GM12872 (cell line): ENCODE data around the gene FAM98B.

Experiments
- TF ChIP-seq, protein P1 (sequence below): IDR thresholded peaks from 3 replicates; pipeline ENCODE4 v1.5.1; 2011; ENCODE audit warnings: low read depth, mild to moderate bottlenecking, low read length, moderate library complexity; ENCODE audit not compliant: insufficient read depth

FAM98B gene

DNA sequence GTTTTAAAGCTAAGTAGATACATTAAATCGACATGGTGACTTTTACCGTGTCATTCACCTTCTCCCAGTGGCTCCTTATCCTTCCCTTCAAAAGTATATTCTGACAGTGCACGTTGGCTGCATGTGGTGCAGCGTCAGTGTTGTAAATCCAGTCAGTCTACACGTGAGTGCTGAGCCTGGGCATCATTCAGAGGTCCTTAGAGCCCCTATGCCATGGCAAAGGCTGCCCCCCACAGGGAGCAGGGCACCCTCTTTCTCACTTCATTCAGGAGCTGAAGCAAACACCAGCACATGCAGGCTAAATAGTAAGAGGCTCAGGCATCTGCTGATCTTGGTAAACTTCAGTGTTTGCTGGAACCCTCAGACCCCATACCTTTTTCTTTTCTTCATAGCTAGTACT is 67.4 kb downstream of the FAM98B start:
- TF ChIP-seq, protein P1, sequence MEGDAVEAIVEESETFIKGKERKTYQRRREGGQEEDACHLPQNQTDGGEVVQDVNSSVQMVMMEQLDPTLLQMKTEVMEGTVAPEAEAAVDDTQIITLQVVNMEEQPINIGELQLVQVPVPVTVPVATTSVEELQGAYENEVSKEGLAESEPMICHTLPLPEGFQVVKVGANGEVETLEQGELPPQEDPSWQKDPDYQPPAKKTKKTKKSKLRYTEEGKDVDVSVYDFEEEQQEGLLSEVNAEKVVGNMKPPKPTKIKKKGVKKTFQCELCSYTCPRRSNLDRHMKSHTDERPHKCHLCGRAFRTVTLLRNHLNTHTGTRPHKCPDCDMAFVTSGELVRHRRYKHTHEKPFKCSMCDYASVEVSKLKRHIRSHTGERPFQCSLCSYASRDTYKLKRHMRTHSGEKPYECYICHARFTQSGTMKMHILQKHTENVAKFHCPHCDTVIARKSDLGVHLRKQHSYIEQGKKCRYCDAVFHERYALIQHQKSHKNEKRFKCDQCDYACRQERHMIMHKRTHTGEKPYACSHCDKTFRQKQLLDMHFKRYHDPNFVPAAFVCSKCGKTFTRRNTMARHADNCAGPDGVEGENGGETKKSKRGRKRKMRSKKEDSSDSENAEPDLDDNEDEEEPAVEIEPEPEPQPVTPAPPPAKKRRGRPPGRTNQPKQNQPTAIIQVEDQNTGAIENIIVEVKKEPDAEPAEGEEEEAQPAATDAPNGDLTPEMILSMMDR, result no peak

DNA sequence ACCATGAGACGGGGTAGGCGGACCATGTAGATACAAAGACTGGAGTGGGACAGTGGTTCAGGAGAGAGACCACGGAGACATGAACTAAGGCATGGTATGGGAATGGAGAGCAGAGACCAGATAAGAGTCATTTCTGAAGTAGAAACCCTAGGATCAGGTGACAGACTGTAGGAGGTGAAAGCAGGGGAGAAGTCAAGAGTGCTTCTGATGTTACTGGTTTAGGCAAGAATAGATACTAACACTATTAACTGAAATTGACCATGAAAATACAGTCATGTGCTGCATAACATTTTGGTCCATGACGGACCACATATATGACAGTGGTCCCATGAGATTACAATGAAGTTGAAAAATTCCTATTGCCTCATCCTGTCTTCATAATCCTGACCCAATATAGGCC is 69.0 kb downstream of the FAM98B start:
- TF ChIP-seq, protein P1, result no peak

DNA sequence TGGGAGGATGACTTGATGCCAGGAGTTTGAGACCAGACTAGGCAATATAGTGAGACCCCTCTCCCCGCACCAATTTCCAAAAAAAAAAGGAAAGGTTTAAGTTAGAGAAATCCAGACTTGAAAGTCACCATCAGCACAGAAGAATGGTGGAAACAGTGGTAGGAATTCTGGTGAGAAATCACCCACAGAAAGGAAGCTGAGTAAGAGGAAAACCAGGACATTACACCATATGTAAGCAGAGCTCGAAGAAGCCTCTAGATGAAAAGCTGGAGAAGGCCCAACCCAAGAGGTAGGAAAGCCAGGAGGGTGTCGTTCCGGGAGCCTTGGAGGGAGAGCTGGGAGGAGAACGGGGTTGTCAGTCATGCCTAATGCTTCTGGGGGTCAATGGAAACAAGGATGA is 70.2 kb downstream of the FAM98B start:
- TF ChIP-seq, protein P1, result no peak

DNA sequence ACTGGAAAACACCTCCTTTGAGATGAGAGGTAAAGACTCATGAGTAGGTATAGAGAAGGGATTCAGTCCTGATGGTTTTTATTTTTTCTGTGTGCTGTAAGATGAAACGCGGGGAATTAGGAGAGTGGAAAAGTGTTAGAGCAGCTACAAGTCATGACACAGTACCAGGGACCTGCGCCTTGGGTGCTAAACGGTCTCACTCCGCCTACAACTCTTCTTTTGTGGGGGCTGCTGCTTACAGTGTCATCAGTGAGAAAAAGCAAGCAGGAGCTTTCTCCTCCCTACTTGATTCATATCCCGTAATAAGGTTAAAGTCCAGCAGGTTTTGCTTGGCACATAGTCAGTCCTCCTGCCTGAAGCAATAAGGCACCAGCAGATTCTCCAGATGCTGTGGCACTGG is 71.6 kb downstream of the FAM98B start:
- TF ChIP-seq, protein P1, result no peak

DNA sequence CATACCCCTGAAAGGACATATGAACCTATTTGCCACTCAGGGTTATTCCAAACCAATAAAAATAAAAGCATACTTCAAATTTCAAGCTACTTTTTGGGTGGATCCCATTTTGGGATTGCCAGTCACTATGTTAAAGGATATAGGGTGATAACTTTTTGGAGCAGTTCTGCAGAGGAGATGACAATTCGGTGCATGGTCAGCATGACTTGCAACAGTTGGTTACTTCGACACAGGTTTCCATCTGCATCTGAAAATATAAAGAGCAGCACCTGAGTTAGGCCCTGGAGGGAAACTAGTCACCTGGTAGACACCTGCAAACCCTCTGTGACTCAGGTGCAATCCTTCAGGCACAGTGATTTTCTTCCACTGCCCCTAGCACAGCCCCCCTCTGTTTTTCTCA is 72.2 kb downstream of the FAM98B start:
- TF ChIP-seq, protein P1, result no peak

DNA sequence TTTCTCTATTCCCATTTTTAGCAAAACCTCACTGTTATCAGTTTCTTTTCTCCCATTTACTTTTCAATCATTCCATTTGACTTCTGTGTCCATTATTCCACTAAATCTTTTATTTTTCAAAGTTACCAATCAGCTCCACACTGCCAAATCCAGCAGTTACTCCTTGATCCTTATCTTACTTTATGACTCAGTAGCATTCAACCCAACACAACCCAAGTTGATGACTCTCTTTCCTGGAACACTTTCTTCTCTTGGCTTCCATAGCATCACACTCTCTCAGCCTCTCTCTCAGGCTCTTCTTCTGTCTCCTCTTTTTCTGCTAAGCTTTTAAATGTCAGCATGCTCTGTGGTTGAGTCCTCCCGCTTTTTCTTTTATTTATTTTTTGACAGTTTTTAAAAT is 74.4 kb downstream of the FAM98B start:
- TF ChIP-seq, protein P1, result no peak

DNA sequence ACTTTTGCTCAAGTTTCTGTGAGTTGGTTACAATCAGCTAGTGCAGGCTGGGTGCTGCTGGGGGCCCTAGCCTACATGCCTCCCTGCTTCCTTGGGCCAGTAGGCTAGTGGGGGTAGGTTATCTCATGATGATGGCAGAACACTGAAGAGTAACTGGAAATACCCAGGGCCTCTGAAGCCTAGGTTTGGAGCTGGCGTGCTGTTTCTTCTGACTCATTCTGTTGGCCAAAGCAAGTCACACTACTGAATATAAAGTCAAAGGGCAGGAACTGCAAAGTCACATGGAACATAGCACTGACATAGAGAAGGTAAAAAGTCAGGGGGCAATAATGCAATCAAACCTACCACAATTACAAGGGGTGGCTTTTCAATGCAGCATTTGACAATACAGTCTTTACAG is 76.2 kb downstream of the FAM98B start:
- TF ChIP-seq, protein P1, result no peak

DNA sequence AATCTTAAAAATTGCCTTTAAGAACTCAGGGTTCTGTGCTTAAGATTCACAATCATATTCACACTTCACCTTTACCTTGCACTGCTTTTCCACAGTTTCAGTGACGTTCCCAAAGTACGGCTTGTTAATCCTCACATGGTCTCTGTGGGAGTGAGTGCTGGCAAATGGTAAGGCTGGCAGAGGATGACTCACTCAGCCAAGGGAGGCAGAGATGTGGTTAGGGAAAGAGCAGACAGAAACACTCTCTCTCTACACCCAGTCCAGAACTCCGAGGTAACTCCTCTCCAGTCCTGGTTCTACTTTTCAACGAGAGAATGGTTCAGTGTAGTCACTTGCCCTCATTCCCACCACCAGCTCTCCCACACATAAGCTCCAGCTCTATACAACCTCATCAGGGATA is 77.6 kb downstream of the FAM98B start:
- TF ChIP-seq, protein P1, result no peak
